ENCODE results near the gene TEX10.

Gene TEX10

DNA sequence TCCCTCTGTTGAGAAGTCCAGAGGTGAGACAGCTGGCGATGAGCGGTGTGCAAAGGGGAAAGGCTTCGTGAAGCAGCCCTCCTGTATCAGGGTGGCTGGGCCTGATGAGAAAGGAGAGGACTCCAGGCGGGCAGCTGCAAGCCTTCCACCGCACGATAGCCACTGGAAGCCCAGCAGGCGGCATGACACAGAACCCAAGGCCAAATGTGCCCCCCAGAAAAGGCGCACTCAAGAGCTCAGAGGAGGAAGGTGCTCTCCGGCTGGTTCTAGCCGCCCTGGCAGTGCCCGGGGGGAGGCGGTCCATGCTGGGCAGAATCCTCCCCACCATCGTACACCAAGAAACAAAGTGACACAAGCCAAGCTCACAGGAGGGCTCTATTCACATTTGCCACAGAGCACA lies 60.3 kb downstream of the TEX10 start:
- H3K27ac ChIP-seq: no peak overlapping the region
- H3K4me3 ChIP-seq: no peak overlapping the region

DNA sequence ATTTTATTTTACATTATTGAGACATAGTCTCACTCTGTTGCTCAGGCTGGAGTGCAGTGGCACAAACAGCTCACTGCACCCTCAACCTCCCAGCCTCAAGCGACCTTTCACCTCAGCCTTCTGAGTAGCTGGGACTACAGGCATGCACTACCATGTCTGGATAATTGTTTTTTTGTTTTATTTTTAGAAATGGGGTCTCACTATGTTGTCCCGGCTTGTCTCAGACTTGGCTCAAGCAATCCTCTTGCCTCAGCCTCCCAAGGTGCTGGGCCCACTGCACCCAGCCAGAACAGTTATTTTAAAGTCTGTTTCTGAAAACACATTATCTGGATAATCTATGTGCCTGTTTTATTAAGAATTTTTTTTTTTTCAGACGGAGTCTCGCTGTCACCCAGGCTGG lies 62.0 kb downstream of the TEX10 start:
- no peak overlapping the region for H3K27ac ChIP-seq
- no peak overlapping the region for H3K4me3 ChIP-seq

DNA sequence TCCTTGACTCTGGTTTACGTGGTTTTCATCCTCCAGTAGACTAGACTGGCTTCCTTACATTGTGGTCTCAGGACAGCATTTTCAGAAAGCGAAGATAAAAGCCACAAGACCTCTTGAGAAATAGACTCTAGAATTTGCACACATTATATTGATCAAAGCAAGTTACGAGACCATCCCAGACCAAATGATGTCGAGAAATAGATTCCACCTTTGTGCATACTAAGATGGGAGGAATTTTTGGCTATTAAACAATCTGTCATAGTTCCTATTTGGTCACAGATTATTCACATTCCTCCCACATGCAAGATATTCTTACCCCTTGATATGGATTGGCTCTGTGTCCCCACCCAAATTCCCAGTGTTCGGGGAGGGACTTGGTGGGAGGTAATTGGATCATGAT lies 65.6 kb downstream of the TEX10 start:
- H3K27ac ChIP-seq: no peak overlapping the region
- H3K4me3 ChIP-seq: no peak overlapping the region

DNA sequence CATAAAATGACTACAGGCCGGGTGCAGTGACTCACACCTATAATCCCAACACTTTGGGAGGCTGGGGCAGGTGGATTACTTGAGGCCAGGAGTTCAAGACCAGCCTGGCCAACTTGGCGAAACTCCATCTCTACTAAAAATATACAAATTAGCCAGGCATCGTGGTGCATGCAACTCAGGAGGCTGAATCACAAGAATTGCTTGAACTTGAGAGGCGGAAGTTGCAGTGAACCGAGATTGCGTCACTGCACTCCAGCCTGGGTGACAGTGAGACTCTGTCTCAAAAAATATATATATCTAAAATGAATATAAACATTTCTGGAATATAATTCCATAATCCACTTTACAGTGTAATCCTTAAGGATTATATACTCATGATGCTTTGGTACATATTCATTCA lies 66.5 kb downstream of the TEX10 start:
- no peak overlapping the region for H3K27ac ChIP-seq
- H3K4me3 ChIP-seq: no peak overlapping the region

DNA sequence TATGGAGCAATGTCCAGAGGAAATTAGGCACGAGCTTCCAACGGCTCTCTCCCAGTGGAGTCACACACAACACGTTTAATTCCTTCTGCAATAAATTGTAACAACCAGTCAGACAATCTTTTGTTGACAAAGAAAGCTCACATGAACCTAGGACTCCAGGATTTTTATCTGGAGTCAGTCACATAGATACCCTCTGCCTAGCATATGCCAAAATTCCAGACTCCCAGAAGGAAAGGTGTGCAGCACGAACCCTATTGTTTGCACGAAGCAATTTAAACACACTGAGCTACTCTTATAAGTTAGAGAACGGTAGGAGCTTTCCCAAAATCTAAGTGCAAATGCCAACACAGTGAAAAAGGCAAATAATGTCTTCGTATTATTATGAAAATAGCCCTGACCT lies 67.1 kb downstream of the TEX10 start:
- no peak overlapping the region for H3K27ac ChIP-seq

DNA sequence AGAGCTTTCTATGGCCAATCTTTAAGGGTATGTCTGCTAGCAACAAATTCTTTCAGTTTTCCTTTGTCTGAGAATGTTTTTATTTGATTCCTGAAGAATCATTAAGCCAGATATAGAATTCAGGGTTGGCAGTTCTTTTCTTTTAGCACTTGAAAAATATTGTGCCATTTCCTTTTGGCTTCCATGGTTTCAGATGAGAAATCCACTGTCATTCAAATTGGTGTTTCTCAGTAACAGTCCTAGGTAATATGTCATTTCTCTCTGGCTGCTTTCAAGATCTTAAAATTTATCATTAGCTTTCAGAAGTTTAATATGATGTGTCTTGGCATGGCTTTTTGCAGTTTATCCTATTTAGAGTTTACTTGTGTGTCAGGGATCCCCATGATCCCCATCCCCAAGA lies 67.7 kb downstream of the TEX10 start:
- H3K27ac ChIP-seq: no peak overlapping the region
- H3K4me3 ChIP-seq: no peak overlapping the region

More for the DNA sequence above, 67.1 kb downstream of the TEX10 start:
- H3K4me3 ChIP-seq: no peak overlapping the region

DNA sequence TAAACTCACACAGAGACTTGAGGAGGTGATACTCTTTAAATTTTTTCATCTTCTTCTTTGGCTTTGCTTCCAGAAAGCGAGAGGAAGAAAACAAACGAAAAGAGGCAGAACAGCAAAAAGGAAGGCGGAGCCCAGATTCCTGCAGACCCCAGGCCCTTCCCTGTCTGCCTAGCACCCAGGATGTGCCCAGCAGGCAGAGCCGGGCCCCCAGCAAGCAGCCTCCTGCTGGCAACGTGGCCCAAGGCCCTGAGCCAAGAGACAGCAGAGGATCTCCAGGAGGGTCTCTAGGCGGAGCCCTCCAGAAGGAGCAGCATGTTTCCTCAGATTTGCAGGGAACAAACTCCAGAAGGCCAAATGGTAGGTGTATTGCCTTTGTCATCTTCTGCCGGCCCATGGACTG lies 68.5 kb downstream of the TEX10 start:
- no peak overlapping the region for H3K27ac ChIP-seq
- no peak overlapping the region for H3K4me3 ChIP-seq

DNA sequence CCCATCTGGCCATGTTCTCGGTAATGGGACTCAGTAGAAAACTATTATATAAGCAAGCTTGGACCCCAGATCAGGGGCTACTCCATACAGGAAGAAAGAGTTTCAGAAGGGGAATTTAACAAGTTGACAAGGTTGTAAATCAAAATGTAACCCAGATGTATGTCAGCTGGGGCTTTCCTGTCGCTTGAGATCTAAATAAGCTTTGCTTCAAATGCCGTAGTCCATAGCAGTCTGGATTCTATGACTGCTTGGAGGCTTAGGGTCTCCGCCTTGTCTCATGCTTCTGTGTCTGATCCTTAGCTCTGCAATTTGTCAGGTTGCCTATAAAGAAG lies 70.4 kb downstream of the TEX10 start:
- H3K27ac ChIP-seq: no peak overlapping the region
- H3K4me3 ChIP-seq: no peak overlapping the region

DNA sequence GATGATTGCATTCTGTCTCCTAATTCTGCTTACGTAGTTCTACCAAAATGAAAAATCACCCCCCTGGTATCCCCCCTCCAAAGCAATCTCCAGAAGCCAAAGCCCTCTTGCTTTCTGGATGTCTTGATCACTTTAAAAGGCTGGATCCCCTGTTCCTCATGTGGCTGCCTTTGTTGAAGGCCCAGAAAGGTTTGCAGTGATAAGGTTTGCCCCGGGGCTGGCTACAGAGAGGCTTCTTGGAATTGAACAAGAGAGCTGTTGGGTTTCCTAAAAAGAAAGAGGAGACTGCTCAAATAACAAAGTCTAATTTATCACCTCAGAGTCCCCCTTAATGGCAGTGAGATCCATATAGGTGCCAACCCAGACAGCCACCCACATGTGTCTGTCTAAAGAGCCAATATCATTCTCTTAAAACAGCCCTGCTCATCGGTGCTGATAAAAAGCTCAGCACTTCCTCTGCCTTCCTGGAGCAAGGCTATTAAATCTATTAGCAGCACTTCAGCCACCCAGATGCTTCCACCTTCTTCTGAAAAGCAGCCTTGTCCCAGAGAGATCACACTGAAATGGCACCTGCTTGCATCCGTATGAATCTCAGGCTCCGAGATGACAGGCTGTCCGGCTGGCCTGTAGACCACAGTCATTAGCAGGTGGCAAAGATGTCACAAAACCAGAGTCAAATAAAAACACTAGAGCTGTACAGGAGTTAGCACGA lies 70.9 kb downstream of the TEX10 start:
- Histone ChIP-seq H3K4me3 (no peak overlapping the region), H3K27ac (no peak overlapping the region)

DNA sequence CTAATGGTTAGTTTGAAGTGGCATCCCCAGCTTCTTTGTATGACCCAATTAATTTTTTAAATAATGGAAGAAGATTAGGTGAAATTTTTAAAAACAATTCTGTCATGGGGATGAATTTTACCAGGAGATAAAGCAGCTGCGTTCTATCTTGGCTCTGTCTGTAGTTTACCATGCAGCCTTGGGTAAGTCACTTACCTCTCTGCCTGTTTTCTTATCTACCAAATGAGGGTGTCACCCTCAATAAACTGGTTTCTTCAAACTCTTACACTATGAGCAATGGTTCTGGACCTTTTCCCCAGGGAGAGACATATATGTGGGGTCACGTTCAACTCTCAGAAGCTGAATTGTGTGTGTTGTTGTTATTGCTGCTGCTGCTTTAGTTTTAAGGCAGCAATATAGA lies 71.7 kb downstream of the TEX10 start:
- H3K27ac ChIP-seq: no peak overlapping the region

DNA sequence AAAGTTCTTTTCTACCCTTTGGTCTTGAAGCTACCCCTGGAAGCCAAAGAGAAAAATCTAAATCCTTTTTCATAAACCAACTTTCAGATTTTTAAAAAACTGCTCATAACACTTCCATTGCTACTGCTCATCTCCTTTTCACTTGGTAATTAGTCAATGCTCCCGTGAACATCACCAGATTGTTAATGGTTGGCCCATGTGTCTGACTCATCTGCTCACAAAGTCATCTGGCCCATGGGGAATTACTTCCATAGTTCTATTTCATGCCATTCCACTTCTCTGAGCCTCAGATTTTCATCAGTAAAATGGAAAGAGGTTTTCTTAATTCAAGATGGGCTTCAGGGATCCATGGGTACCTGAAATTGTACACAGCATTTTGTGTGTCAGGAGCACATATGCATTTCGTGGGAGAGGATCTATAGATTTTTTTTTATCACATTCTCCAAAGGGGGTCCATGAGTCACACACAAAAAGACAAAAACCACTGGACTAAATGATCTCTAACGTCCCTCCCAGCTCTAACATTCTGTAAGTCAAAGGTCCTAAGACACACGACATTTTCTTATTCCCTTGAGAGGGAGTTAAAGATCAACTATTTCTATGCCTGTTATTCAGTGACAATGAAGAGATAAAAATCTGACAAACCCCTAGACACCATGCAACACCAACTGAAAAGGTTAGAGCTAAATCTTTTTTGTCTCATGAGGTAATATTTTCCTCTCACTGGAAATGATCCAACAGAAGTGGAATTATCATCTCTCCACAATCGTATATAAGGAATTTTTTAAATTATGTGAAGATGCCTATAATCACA lies 75.4 kb downstream of the TEX10 start:
- H3K4me3 ChIP-seq: no peak overlapping the region
- no peak overlapping the region for H3K27ac ChIP-seq

More for the DNA sequence above, 71.7 kb downstream of the TEX10 start:
- H3K4me3 ChIP-seq: no peak overlapping the region

DNA sequence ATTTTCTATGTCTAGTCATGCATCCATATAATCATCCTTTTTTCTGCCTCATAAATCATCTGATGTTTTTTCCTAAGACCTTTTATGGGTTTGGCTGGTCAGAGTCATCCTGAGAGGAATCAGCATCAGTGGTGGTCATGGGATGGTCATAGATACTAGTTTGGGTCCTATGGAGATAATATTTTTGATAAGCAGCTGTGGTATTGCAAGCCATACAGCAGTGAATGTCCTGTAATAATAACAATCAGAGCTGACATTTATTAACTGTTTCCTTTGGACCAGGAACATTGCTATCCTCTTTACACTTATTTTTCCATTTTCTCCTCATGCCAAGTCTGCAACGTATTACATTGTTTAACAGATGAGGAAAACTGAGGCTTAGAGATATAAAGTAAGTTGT lies 83.1 kb downstream of the TEX10 start:
- Histone ChIP-seq H3K4me3 (no peak overlapping the region), H3K27ac (no peak overlapping the region)

DNA sequence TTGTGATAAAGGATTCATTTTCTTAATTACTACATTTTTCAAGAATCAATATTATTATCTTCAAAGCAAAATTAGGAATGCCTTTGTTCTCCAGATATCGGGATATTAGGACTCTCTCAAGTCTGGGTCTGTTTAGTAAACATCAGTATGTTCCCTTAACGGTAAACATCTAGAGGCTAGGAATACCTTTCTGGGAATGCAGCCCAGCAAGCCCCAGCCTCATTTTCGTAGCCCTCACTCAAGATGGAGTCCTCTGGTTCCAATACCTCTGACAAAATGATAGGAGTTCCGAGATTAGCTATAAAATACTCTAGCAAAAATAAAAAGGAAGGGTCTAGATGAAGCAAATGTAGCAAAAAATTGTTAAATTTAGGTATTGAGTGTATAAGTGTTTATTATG lies 84.5 kb downstream of the TEX10 start:
- Histone ChIP-seq H3K27ac (no peak overlapping the region), H3K4me3 (no peak overlapping the region)

DNA sequence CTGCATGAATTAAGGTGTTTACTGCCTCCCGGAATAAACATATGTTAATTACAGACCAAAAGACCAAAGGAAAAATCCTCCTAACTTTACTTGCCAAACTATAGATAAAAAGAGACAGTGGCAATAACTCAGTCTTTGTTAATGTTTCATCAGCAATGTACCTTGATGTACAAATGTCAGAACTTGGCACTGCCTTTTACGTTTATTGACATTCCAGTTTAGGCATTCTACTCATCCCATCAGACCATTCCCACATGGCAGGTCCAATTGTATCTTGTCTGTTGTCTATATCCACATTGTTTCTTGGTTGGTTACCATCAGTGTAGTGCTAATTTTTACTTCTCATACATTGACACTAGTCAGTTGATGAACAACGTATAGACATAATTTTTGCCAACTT lies 85.5 kb downstream of the TEX10 start:
- no peak overlapping the region for H3K4me3 ChIP-seq
- H3K27ac ChIP-seq: no peak overlapping the region
